ENCODE data around the gene STON1.

- TF ChIP-seq CTCF (IDR thresholded peaks at IDR 0.05; ENCODE audit: low read depth, low read length) (peak; percentile 25), EZH2phosphoT487 (IDR thresholded peaks at IDR 0.05; ENCODE audit: low read depth) (no peak)
Observed at GRCh38 chr2:48545244-48545643, 15.3 kb downstream of the STON1 start.
